HCT116 (cell line): Measurements from ENCODE around the gene GPR65. TPM values are rescaled to one million over a fixed set of nuclear protein-coding genes. Genes with fewer than 3 reads are reported as not detected.

ENCODE experiments used
- ATAC-seq: fragments of 200-7000 bp; cut with Tn5 transposase; 2 replicates; pipeline ENCODE4 v1.9.1; 2020; ENCODE audit warnings: mild to moderate bottlenecking, moderate library complexity
- BruUV-seq: library from RNA; stranded (reverse); fragments of 400-500 nt; replicated peaks from 2 replicates; lab custom pipeline; 2021; lab: Mats Ljungman, UMichigan
- CTCF ChIA-PET: fragments of 300-600 bp; sonication (Branson Sonifier 250); formaldehyde crosslinking; loops from one replicate; lab custom pipeline; 2021; ENCODE audit warnings: antibody characterized with exemption; lab: Charles Lee
- POLR2A ChIA-PET: fragments of 300-600, 350-600 bp; sonication (Branson Sonifier 250); formaldehyde crosslinking; loops from one replicate; lab custom pipeline; 2021; ENCODE audit warnings: antibody characterized with exemption; lab: Charles Lee
- RAD21 ChIA-PET, 2 experiments: fragments of 300-600 bp; sonication (Branson Sonifier 250); formaldehyde crosslinking; loops; one replicate each; lab custom pipeline; 2023; ENCODE audit warnings: low total read pairs in 2 of 2; ENCODE audit not compliant: uncharacterized antibody in 2 of 2, unreplicated experiment in 2 of 2, low non-redundant PET in 1 of 2; lab: Charles Lee
- DNase-seq: peaks from one replicate; pipeline ENCODE4 v3.0.0-alpha.2; 2010; ENCODE audit warnings: low read depth, low spot score
- H2AFZ ChIP-seq: fragments of 200-600 bp; shearing (Covaris generic), sonication (generic); 2 replicates; pipeline ENCODE4 v1.6.1; 2017; ENCODE audit warnings: low read depth, mixed run types, mixed read lengths, antibody characterized with exemption, low read length; ENCODE audit not compliant: poor library complexity, severe bottlenecking
- H3K27ac ChIP-seq: 2 replicates; pipeline ENCODE4 v1.5.1; 2012; ENCODE audit warnings: low read depth, low read length
- H3K27me3 ChIP-seq: fragments of 200-600 bp; sonication (generic); 2 replicates; pipeline ENCODE4 v1.6.1; 2016; ENCODE audit warnings: mixed run types, low read length, mixed read lengths; ENCODE audit not compliant: insufficient read depth
- H3K36me3 ChIP-seq, 2 experiments: fragments of 200-500 bp in 1 of 2; fragments of 200-600 bp in 1 of 2; sonication (Bioruptor generic) in 1 of 2; sonication (generic) in 1 of 2; 2 replicates each; pipeline versions ENCODE4 v1.5.1 to v1.6.1; 2014 to 2016; ENCODE audit warnings: low read length in 2 of 2, inconsistent platforms in 1 of 2, mixed read lengths in 1 of 2, mixed run types in 1 of 2; ENCODE audit not compliant: insufficient read depth in 2 of 2, control insufficient read depth in 1 of 2
- H3K4me1 ChIP-seq, 2 experiments: fragments of 200-600 bp in 1 of 2; sonication (generic) in 1 of 2; 2 replicates each; pipeline versions ENCODE4 v1.5.1 to v1.6.1; 2012 to 2017; ENCODE audit warnings: low read length in 2 of 2, inconsistent platforms in 1 of 2, mild to moderate bottlenecking in 1 of 2, mixed read lengths in 1 of 2, mixed run types in 1 of 2, moderate library complexity in 1 of 2; ENCODE audit not compliant: insufficient read depth in 2 of 2, control insufficient read depth in 1 of 2
- H3K4me2 ChIP-seq: fragments of 200-600 bp; sonication (generic); 2 replicates; pipeline ENCODE4 v1.6.1; 2017; ENCODE audit warnings: mixed run types, low read length, mixed read lengths
- H3K4me3 ChIP-seq, 2 experiments: fragments of 200-600 bp in 1 of 2; sonication (generic) in 1 of 2; replicated peaks in 1 of 2; 2 replicates each; pipeline ENCODE4 v1.5.1; 2011 to 2016; ENCODE audit warnings: low read length in 2 of 2, control low read depth in 1 of 2, low read depth in 1 of 2, mild to moderate bottlenecking in 1 of 2, mixed read lengths in 1 of 2, mixed run types in 1 of 2
- H3K79me2 ChIP-seq: fragments of 200-600 bp; sonication (generic); 2 replicates; pipeline ENCODE4 v1.6.1; 2017; ENCODE audit warnings: mild to moderate bottlenecking, mixed run types, low read length, moderate library complexity, mixed read lengths; ENCODE audit not compliant: insufficient read depth
- H3K9ac ChIP-seq: fragments of 200-600 bp; sonication (generic); 2 replicates; pipeline ENCODE4 v1.6.1; 2016; ENCODE audit warnings: low read length, mixed read lengths
- H3K9me2 ChIP-seq: fragments of 200-600 bp; sonication (generic), shearing (Covaris generic); 2 replicates; pipeline ENCODE4 v1.6.1; 2017; ENCODE audit warnings: mixed run types, mild to moderate bottlenecking, moderate library complexity; ENCODE audit not compliant: insufficient read depth
- H3K9me3 ChIP-seq, 2 experiments: fragments of 200-500 bp in 1 of 2; fragments of 200-600 bp in 1 of 2; sonication (Bioruptor generic) in 1 of 2; sonication (generic) in 1 of 2; 2 replicates each; pipeline ENCODE4 v1.6.1; 2014 to 2017; ENCODE audit warnings: low read length in 2 of 2, mixed read lengths in 2 of 2, inconsistent platforms in 1 of 2, low read depth in 1 of 2, mild to moderate bottlenecking in 1 of 2, mixed run types in 1 of 2, moderate library complexity in 1 of 2; ENCODE audit not compliant: control insufficient read depth in 1 of 2, insufficient read depth in 1 of 2
- H4K20me1 ChIP-seq: fragments of 200-600 bp; sonication (generic), shearing (Covaris generic); 2 replicates; pipeline ENCODE4 v1.6.1; 2017; ENCODE audit warnings: mixed run types, mild to moderate bottlenecking, moderate library complexity; ENCODE audit not compliant: insufficient read depth
- CTCF ChIP-seq, 3 experiments: fragments of 200-600 bp in 1 of 3; sonication (generic) in 1 of 3; IDR thresholded peaks in 2 of 3; conservative IDR thresholded peaks in 1 of 3; 2 replicates each; pipeline ENCODE4 v1.5.1; 2012 to 2017; ENCODE audit warnings: low read depth in 2 of 3, low read length in 2 of 3, antibody characterized with exemption in 1 of 3, borderline replicate concordance in 1 of 3, control low read depth in 1 of 3, mild to moderate bottlenecking in 1 of 3, mixed read lengths in 1 of 3, mixed run types in 1 of 3, moderate library complexity in 1 of 3; ENCODE audit not compliant: insufficient read depth in 1 of 3
- EGR1 ChIP-seq: IDR thresholded peaks from 2 replicates; pipeline ENCODE4 v1.6.1; 2012; ENCODE audit warnings: low read depth
- ELF1 ChIP-seq: IDR thresholded peaks from 2 replicates; pipeline ENCODE4 v1.6.1; 2012; ENCODE audit warnings: low read depth, borderline replicate concordance
- EZH2phosphoT487 ChIP-seq: fragments of 200-600 bp; IDR thresholded peaks from 2 replicates; pipeline ENCODE4 v1.6.1; 2018; ENCODE audit warnings: antibody characterized with exemption, borderline replicate concordance
- POLR2A ChIP-seq: IDR thresholded peaks from 2 replicates; pipeline ENCODE4 v1.7.0; 2011; ENCODE audit warnings: borderline replicate concordance; ENCODE audit not compliant: insufficient read depth, insufficient read length; ENCODE audit errors: extremely low read depth
- RAD21 ChIP-seq: IDR thresholded peaks from 2 replicates; pipeline ENCODE4 v1.6.1; 2012; ENCODE audit warnings: low read depth, mild to moderate bottlenecking
- SP1 ChIP-seq: IDR thresholded peaks from 2 replicates; pipeline ENCODE4 v1.6.1; 2012; ENCODE audit warnings: low read depth
- YY1 ChIP-seq: IDR thresholded peaks from 2 replicates; pipeline ENCODE4 v1.6.1; 2011; ENCODE audit warnings: low read length, low read depth, moderate library complexity, mild to moderate bottlenecking; ENCODE audit not compliant: insufficient replicate concordance; ENCODE audit errors: extremely low read depth
- ZBTB33 ChIP-seq: IDR thresholded peaks from 2 replicates; pipeline ENCODE4 v1.6.1; 2011; ENCODE audit warnings: mild to moderate bottlenecking, low read length, moderate library complexity; ENCODE audit not compliant: insufficient replicate concordance; ENCODE audit errors: extremely low read depth
- ZFX ChIP-seq: fragments of 450-650 bp; IDR thresholded peaks from 2 replicates; pipeline ENCODE4 v1.6.1; 2017
- intact Hi-C: fragments of 100-400 bp; cut with micrococcal nuclease; formaldehyde crosslinking; loops from 2 replicates; pipeline ENCODE4 v1.10.0; 2022
- total RNA-seq: library from RNA; stranded (reverse); gene quantifications from one replicate; pipeline ENCODE4 v1.2.1, GENCODE V29; 2021; ENCODE audit not compliant: unreplicated experiment

GPR65 gene
- total RNA-seq, 1 experiment from 2014 or later = 0.05 TPM

GRCh38 chr14:87975636-87976035 is 29.3 kb upstream of the GPR65 start (continued):
- no peak for TF ChIP-seq EZH2phosphoT487
- TF ChIP-seq RAD21 = no peak
- TF ChIP-seq CTCF (IDR thresholded peaks at IDR 0.05 in 2 of 3, conservative IDR thresholded peaks at IDR 0.05 in 1 of 3; ENCODE audit: borderline replicate concordance in 1 of 3, insufficient read depth in 1 of 3, low read depth in 2 of 3, low read length in 2 of 3) = no peak
- TF ChIP-seq EGR1 = no peak
- TF ChIP-seq ELF1 = no peak
- no peak for TF ChIP-seq POLR2A
- no peak for TF ChIP-seq ZFX
- TF ChIP-seq ZBTB33 = no peak

GRCh38 chr14:87979689-87980088 is 25.2 kb upstream of the GPR65 start:
- no peak for TF ChIP-seq YY1
- no peak for TF ChIP-seq EGR1
- TF ChIP-seq SP1 = no peak
- no peak overlapping the region for H3K9ac ChIP-seq
- ChIA-PET RAD21 (no interaction called here), POLR2A (no interaction called here), CTCF (no interaction called here)
- ATAC-seq (no peak), DNase-seq (no peak)
- no TSS peak for BruUV-seq
- no peaks in the 10 kb centered on the region for H3K4me1 ChIP-seq
- no peaks in the 10 kb centered on the region for H3K27me3 ChIP-seq
- H3K9me3 ChIP-seq = no peaks in the 10 kb centered on the region
- no peak overlapping the region for H3K27ac ChIP-seq
- no peaks in the 10 kb centered on the region for H4K20me1 ChIP-seq
- intact Hi-C loops = no loop called here
- H3K4me3 ChIP-seq = no peak overlapping the region
- no peaks in the 10 kb centered on the region for H3K79me2 ChIP-seq
- H3K36me3 ChIP-seq = no peaks in the 10 kb centered on the region
- H2AFZ ChIP-seq = no peak overlapping the region
- no peak overlapping the region for H3K4me2 ChIP-seq
- H3K9me2 ChIP-seq = no peaks in the 10 kb centered on the region
